ENCODE data around the gene CYP27B1.

The CYP27B1 gene, protein sequence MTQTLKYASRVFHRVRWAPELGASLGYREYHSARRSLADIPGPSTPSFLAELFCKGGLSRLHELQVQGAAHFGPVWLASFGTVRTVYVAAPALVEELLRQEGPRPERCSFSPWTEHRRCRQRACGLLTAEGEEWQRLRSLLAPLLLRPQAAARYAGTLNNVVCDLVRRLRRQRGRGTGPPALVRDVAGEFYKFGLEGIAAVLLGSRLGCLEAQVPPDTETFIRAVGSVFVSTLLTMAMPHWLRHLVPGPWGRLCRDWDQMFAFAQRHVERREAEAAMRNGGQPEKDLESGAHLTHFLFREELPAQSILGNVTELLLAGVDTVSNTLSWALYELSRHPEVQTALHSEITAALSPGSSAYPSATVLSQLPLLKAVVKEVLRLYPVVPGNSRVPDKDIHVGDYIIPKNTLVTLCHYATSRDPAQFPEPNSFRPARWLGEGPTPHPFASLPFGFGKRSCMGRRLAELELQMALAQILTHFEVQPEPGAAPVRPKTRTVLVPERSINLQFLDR

DNA sequence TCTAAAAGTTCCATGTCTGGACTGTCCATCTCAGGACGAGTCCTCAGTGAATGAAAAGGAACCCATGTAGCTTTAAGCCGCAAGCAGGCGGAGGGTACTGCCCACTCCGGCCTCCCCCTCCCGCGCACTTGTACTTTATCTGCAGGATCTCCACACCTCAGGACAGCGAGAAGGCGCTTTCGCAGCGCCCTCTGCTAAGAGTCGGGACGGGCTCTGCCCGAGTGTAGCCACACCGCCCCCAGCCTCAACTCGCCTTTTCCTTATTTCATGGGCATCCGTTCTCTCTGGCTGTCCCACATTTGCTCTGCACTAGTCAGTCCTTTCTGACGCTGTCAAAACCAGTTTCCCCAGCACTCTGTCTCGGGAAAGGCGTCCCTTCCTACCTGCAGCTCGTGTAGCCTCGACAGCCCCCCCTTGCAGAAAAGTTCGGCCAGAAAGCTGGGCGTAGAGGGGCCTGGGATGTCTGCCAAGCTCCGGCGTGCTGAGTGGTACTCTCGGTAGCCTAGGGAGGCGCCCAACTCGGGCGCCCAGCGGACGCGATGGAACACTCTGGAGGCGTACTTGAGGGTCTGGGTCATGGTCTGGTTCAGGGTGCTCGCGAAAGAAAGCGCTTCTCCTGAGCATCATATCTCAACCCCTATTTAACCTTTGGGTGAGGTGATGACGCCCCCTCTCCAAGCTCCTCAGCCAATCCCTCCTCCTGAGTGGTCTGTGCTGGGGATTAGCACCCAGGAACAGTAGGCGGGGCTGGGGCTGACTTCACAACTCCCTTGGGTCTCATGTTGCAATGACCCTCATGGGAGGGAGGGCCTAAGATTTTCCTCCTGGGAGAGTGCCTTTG lies at the start of gene CYP27B1:
CYP27B1 (minus strand) TSS at position 615 of the 841 bp plus-strand sequence; CDS start at position 578, 37 bp downstream.
- DNase-seq (ENCODE audit: low spot score) = peak; percentile 63

DNA sequence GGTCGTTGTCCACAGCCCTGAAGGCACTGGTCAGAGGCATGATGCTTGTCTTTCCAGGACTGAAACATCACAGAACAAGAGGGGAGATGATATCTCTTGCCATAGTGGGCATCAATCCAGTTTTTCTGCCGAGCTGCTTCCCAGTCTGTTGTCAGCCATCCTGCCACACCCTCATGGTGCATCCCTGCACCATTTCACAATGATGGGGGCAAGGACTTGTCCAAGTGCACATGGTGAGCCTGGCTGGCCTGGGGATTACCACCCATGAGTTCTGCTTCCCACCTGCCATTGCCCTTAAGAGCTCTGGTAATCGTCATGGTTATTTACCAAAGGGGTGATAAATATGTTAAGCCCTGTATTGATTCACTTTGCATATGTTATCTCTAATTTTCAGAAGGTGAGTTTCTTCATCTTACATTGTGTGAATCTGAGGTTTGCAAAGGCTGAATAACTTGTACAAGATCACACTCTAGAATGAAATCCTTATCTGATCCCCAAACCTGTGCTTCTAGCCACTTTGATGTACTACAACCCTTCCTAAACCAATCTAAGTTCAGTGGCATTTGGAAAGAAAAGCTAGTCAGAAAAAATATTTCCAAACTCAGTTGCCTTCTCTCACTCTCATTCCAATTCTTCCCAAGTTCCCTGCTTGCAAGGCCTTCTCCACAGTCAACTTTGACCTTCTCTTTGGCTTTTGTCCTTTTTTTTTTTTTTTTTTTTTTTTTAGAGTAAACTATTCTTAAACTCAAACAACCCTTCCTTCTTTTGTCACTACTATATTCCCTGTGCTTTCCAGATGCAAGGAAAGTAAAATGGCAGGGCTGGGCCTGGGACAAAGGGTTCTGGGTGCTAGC lies 49.4 kb upstream of the CYP27B1 start:
- DNase-seq (ENCODE audit: low spot score) = no peak

DNA sequence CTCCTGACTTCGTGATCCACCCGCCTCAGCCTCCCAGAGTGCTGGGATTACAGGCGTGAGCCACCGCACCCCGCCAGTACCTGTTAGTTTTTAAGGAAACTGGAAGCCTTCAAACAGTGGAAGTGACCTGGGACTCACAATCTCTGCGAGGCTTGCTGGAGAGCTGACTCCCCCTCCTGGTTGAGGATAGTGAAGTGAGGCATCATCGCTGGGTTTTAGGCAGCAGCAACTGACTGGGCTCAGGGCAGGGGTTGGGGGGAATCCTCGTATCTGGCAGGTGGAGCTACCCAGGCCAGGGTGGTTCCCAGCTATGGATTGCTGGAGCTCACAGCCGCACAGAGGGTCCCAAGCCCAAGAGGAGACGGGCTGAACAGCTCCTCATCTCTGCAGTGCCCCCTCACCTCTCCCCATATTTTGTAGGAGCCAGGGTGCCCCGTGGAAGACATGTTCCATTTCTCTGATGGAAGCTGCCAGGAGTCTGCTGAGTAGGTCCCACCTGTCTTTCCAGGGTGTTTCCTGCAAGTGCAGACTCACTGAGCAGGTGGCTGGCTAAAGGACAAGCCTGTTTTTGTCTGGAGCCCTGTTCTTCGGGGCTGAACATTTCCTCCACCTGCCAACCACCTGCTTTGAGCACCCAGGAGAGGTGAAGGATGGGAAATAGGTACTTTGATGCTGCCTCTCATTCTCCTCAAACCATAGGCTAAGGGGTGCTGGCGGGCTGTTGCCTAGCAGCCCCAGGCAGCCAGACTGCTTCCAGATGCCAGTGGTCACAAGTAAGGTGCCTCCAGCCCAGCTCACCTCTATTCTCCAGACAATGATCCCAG lies 48.5 kb upstream of the CYP27B1 start:
- peak; percentile 67 for DNase-seq (ENCODE audit: low spot score)

DNA sequence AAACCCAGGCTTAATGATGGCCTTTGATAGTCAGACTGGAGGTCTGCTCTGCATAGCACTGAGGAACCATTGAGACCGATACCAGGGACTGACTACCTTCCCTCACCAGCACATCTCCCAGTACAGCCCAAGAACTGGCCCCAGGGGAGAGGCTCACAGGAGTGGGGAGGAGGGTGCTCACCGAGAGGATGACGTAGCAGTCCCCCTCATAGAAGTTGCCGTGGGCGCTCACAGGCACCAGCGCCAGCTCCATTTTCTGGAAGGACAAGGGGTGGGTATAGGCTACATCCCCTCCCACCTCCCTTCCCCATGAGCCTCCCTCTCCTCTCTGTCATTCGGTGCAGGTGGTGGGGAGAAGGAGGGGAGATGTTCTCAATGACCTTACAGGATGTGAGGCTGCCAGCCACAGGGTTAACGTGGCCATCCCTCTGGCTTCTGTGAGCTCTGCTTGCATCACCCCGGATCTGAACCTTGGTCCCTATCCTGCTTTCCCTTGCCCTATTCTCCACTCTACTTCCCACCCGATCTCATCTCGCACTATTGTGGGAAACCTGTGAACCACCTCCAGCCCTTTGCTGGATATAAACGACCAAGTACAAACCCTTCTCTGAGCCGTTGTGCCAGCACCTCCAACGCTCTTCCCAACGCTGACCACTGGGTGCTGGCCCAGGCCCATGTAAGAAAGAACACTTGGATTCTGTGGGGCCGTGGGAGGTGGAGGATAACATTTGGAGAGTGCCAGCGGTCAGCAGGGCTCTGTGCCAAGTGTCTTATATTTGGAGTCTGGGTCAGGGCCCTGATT lies 47.3 kb upstream of the CYP27B1 start:
- DNase-seq (ENCODE audit: low spot score) = no peak

DNA sequence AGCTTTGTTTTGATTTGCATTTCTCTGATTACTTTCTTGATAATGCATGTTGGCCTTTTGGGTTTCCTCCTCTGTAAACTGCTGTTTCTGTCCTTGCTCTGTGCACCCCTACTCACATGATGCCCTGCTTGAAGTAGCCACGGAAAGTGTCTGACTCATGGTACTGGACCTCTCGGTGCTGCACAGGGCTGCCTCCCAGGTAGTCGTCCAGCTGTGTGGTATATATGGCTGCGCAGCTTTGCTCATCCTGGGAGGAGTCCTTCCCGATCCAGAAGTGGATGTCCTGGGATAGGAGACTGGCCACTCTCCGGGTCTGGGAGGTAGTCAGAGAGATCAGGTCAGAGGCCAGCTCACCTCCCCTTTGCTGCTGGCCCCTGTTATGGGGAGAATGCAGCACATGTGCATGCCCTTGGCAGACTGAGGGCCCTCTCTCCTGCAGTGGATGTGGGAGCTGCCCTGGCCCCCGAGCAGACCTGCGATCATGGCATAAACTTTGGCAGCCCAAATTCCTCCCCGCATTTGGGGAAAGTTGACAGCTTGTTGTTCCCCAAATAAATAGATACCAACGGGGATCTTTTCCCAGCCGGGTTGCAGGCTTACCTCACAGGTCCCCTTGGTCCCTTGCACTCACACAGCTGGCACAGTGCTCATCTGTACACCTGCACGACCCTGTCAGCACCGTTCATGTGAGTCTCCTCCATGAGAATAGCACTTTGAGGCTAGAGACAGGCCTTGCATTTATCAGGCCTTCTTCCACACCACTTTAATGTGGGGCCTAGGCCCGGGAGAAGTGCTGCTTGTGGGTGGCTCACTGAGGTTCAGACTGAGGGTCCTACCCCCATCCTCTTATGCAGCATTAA lies 46.5 kb upstream of the CYP27B1 start:
- no peak for DNase-seq (ENCODE audit: low spot score)

DNA sequence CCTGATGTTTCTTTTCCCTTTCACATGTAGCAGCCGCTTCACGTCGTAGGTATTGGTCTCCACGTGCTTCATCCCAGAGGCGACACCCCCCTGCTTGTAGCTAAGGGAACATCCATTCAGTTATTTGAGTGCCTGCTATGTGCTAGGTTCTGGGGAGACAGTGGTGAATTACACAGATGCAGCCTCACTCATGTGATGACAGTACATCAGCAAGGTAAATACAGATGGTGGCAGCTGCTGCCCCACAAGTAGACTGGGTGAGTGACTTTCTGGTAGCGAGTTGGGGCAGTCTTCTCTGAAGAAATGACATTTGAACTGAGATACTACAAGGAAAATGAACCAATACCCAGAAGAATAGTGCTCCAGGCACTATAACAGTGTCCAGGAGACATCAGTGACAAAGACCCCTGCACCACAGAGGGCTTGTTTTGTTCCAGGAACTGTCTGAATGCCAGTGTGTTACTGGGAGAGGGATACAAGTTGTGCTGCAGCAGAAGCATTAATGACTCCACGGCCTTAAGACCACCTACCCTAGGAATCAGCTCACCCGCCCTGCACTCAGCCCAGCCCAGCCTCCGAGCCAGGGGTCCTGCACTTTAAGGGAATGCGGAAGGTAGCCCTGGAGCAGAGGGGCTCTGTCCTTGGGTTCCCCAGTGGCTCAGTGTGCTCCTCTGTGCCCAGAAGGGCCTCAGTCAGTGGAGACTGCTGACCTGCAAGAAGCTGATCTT lies 44.3 kb upstream of the CYP27B1 start:
- DNase-seq (ENCODE audit: low spot score) = no peak

DNA sequence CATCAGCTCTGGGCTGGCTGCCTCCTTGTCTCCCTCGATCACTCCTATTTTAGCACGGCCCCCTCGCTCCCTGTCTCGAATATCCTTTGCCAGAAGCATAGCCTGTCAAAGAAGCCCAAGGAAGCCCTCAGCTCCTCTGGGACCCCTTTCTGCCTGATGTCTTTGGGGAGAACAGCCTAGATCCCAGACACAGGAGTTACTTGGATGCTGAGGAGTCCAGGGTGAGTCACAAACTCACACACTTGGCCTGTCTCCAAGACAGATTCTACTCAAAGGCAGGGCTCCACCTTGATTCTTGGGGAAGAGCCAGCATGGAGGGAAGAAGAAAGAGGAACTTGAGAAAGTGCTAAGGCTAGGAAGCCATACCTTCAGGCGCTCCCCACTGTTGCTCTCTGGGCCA lies 43.6 kb upstream of the CYP27B1 start:
- DNase-seq (ENCODE audit: low spot score) = no peak

DNA sequence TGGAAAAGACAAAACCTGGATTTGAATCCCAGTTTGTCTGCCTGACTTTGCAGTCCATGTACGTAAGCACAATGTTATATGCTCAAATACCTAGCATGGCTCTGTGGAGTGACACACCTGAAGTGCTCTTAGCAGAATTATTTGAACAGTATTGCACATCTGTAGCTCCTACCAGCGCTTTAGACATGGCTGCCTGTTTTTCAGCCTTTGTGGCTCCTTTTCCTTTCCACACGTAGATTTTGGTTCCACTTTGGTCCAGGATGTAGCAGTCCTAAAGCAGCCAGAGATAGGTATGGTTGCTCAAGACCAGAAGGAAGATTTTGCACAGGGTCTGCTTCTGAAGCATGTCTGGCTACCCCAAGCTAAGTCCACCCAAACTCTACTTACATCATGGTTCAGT lies 42.5 kb upstream of the CYP27B1 start:
- no peak for DNase-seq (ENCODE audit: low spot score)

DNA sequence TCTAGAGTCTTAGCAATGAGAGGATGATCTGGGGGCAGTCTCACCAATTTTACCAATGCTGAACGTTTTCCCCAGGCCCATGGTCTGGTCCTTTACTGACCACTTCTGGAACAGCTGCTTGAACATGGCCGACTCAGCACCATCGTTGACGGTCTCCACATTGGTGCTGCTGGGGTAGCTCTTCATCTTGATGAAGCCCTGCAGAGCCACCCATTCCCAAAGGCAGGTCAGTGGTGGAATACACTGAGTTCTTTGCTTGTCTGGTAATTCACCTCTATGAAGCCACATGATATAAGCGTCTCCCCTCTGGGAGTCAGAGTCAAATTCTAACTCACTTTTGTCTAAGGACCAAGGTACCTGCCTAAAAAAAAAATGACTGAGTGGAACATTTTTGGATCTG lies 41.5 kb upstream of the CYP27B1 start:
- no peak for DNase-seq (ENCODE audit: low spot score)

DNA sequence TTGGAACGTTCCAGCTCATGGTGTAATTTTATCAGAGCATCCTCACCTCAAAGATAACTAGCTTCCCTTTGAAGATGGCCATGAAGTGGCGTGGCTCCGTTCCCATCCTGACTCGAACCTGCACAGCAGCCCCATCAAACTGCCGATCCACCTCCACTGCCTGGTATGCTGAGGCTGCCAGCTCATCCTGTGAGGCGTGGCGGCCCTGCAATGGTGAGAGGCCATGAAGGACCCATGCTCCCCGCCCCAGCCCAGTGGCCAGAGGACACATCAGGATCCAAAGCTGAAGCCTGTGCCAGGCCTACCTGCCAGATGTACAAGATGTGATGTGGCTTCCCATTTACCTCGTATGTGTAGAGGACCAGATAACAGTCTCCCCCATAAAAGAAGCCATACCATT lies 40.4 kb upstream of the CYP27B1 start:
- DNase-seq (ENCODE audit: low spot score) = no peak

DNA sequence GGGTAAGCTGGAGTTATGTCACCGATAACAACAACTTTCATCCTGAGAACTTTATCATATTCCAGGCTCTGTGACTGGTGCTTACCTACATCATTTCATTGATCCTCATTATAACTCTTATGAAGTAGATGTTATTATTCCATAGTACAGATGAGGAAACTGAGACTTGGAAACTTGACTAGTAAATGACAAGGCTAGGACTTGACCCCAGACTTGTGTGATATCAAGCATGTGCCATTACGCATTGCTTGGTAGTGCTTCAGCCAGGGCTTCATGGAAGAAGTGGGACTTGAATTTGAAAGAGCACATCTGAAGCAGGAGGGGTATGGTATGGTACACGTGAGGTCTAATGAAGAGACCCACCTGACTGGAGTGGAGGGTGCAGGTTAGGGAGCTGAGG lies 39.8 kb upstream of the CYP27B1 start:
- DNase-seq (ENCODE audit: low spot score) = no peak

DNA sequence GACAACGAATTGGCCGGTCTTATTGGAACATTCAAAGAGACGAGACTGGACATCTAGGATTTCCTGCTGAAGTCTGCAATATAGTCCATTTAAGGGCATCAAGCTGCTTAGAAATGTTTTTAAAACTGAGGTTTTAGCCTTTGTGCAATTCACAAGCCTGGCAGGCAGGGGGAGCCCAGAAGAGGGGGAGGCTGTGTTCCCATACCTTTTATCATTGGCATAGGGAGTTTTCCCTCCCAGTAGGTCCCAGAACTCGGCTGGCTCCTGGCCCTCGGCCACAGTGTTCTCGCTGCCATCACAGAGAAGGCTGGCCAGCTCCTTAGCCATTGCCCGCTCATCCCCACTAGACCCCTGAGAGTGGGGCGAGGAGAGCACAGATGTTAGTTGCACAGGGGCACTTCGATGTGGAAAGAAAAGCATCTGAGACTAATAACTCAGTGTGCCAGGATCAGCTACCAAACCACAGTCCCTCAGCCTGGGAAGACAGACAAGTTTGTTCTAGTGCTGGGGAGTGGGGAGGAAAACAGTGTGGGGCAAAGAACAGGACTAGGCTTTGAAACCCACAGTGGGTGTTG lies 36.5 kb upstream of the CYP27B1 start:
- DNase-seq (ENCODE audit: low spot score) = peak; percentile 85

DNA sequence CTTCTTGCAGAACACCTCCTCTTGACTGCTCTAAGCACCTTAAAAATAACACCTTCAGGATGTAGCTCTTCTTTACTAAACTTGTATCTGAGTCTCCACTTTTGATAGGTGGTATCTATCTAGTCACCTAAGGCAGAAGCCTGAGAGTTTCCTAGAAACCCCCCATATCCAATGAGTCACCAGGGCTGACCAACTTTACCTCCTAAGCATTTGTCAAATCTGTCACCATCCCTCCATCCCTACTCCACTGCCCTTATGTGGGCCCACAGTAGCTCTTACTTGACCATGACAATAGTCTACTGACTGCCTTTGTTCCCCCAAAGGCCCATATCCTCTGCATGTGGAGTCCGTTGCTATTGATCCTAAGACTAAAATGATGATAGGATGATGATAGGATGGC lies 35.7 kb upstream of the CYP27B1 start:
- DNase-seq (ENCODE audit: low spot score) = no peak

DNA sequence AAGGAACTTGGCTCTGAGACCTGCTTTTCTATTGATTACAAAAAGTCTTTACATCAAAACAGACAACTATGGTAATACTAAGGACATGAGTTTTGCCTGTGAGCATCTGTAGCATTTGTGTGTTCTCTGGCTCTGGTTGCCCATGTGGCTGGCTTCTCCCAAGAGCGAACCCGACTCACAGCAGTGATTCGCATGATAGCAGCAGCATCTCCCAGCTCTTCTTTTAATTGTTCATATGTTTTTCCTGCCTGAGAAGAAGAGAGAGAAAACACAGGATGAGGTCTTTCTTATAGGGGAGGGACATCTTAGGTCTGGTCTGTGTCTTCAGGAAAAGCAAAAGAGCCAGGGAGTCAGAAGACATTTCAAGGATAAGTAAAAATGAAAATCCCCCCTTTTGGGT lies 34.1 kb upstream of the CYP27B1 start:
- no peak for DNase-seq (ENCODE audit: low spot score)

DNA sequence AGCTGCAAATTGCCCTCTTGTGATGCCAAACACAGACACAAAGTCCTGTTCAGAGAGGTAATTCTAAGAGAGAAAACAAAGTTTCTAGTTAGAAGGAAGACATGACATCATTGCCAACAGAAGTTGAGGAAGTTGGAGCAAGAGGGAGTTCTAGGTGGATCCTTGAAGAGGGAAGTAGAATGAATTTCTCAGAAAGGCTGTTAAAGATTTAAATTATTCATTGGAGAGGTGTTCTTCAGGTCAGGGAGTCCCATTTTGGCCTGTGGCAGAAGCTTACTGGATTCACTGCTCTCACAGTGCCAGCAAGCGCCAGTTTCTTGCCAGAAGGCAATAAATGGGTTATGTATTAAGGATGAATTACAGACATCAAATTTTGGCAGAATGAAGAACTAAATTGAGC lies 31.1 kb upstream of the CYP27B1 start:
- DNase-seq (ENCODE audit: low spot score) = no peak

DNA sequence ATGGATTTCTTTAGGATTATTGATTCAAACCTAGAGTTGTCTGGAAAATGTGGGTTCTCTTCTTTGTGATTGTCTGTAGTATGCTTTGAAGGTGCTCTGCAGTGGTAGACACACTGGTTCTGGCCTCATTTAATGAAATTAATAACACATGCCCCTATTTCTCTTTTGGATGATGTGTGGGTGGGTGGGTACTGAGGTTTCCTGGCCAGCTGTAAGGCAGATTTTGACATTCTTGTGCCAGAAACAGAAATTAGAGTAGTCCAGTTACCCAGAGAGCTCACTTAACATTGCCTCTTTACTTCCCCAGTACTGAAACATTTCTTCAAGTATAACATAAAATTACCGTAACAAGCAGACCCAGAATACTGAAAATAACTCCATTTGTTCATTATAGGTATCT lies 30.1 kb upstream of the CYP27B1 start:
- DNase-seq (ENCODE audit: low spot score) = no peak

DNA sequence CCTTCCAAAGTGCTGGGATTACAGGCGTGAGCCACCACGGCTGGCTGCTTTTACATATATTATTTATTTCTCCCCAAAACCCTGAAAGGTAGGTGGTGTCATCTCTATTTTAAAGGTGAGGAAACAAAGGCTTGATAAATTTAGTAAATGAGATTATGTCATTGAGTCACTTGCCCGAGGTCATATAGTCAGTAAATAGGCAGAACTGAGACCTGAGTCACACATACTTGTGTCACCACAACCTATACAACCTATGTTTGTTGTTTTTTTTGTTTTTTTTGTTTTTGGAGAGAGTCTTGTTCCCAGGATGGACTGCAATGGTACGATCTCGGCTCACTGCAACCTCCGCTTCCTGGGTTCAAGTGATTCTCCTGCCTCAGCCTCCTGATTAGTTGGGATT lies 28.5 kb upstream of the CYP27B1 start:
- no peak for DNase-seq (ENCODE audit: low spot score)

DNA sequence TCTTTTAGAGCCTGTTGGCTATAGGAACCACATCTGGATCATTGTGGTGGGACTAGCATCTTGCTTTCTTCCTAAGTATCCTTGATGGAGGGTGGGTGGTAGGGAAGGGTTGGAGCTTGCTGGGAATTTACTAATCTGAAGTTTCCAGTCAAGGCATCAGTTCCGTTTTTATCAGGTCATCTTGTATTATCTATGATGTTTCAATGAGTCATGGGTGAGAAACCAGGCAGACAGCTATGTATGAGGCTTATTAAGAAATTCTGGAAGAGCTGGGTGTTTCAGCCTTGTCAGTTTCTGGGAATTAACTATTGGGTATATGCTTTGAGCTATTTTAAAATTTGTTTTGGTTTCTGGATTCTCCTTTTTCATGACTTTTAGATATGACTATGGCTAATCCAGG lies 27.0 kb upstream of the CYP27B1 start:
- no peak for DNase-seq (ENCODE audit: low spot score)

Measured in iPS-NIHi11 (cell line).